ENCODE results near the gene GAB4.

- TF ChIP-seq CTCF (IDR thresholded peaks at IDR 0.05), result no peak
- no peak for TF ChIP-seq POLR2AphosphoS5 (IDR thresholded peaks at IDR 0.05)
- TF ChIP-seq POLR2A (IDR thresholded peaks at IDR 0.05), result no peak
Measured at GRCh38 chr22:17007257-17007656, 765 bp downstream of the GAB4 start.

Measured in stomach (tissue), 4 donors.